ENCODE data around the gene KRTAP25-1. TPM values are rescaled to one million over a fixed set of nuclear protein-coding genes. Genes with fewer than 3 reads are reported as not detected.

KRTAP25-1 gene, protein sequence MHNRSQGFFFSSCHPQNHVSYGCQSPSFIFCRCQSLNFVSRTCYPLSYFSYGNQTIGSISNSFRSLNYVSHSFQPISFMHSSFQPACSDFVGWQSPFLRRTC
- not detected in 2 replicates for total RNA-seq

DNA sequence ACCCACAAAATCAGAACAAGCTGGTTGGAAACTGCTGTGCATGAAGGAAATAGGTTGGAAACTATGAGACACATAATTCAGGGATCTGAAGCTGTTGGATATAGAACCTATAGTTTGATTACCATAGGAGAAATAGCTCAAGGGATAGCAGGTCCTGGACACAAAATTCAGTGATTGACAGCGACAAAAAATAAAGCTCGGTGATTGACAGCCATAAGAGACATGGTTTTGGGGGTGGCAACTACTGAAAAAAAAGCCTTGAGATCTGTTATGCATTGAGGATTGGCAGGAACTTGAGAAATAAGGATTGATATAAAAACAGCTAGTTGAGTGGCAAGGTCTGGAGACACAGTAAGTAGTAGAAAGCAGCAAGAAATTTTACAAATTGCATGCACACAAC is at the start of gene KRTAP25-1:
TSS of gene KRTAP25-1 (minus strand) at position 300 of the 400 bp plus-strand sequence. CDS start at position 276, 24 bp downstream.

DNA sequence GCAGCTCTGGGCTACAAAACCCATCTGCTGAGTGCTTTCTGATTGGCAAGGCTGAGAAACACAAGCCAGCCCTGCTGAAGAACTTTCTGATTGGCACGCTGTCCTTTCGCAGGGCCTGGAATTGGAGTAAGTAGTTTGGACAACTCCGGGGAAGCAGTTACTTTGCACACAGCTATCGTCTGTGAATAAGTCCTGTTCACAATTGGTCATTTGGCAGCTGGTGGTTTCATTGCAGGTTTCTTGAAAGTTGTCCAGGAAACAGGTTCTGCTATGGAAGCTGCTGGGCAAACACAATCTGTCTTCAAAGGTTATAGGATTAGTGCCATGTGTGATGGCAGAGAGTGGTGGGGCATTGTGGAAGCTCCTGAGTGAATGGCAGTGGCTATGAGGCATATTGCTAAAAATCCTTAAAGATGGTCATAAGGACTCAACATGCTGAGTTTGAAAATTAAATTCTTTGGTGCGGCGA is 48.0 kb upstream of the KRTAP25-1 start, which contains the start of gene KRTAP27-1:
TSS of gene KRTAP27-1 (minus strand) at position 419 of the 469 bp plus-strand sequence. CDS start at position 393, 26 bp downstream.

DNA sequence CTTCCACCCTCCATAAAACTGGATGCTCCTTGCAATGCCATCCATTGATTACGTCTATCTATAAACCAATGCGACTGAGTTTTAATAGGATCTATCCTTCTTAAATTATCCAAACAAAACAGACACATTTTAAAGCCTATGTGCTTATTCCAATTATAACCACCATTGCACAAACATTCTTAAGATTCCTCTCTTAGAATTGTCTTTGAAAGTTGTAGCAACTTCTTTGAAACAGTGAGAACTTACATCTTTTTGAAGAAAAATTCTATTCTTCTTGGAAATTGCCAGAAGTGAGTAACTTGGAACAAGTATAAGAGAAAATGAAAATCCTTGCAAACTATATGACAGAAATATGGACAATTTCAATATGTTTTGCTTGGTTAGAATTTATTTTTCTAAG is 30.9 kb upstream of the KRTAP25-1 start, which contains the start of gene KRTAP26-1:
TSS of gene KRTAP26-1 (minus strand) at position 101 of the 400 bp plus-strand sequence. CDS start 280 bp downstream, outside the sequence.

DNA sequence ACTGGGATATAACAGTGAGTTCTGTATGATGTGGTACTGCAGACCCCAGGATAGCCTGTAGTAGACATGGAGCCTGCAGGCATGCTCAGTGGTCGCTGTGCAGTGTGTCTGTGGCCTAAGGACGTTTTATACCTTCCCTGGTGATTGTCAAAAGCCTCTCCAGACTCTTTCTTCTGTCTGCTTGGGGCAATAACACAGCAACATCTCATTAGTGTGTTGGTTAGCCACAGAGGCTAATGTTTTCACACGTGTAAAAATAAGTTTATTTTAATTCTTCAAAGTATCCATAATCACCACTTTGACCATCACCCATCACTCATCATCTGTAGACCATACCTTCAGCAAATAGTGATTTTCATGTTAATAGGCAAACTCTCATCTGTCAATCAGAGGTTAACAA is 6.5 kb downstream of the KRTAP25-1 start, which contains the start of gene KRTAP24-1:
TSS of gene KRTAP24-1 (minus strand) at position 101 of the 400 bp plus-strand sequence. CDS start at position 83, 18 bp downstream.

Other genes with a start within 250 kb of the KRTAP25-1 start
- not detected in 2 replicates for gene CLDN17, start 122.7 kb downstream of the KRTAP25-1 start, total RNA-seq
- gene CLDN8, start 73.4 kb downstream of the KRTAP25-1 start, total RNA-seq: not detected in 2 replicates
- gene KRTAP24-1, start 6.6 kb downstream of the KRTAP25-1 start, total RNA-seq: not detected in 2 replicates
- not detected in 2 replicates for gene KRTAP26-1, start 30.8 kb upstream of the KRTAP25-1 start, total RNA-seq
- gene KRTAP27-1, start 48.2 kb upstream of the KRTAP25-1 start, total RNA-seq: not detected in 2 replicates
- not detected in 2 replicates for gene KRTAP23-1, start 59.1 kb upstream of the KRTAP25-1 start, total RNA-seq
- not detected in 2 replicates for gene KRTAP13-2, start 82.8 kb upstream of the KRTAP25-1 start, total RNA-seq
- not detected in 2 replicates for gene KRTAP13-1, start 106.5 kb upstream of the KRTAP25-1 start, total RNA-seq
- gene KRTAP13-3, start 136.4 kb upstream of the KRTAP25-1 start, total RNA-seq: not detected in 2 replicates
- gene KRTAP13-4, start 140.7 kb upstream of the KRTAP25-1 start, total RNA-seq: not detected in 2 replicates
- not detected in 2 replicates for gene KRTAP15-1, start 150.8 kb upstream of the KRTAP25-1 start, total RNA-seq
- not detected in 2 replicates for gene KRTAP19-1, start 190.9 kb upstream of the KRTAP25-1 start, total RNA-seq
- gene KRTAP19-2, start 197.9 kb upstream of the KRTAP25-1 start, total RNA-seq: not detected in 2 replicates
- not detected in 2 replicates for gene KRTAP19-3, start 202.5 kb upstream of the KRTAP25-1 start, total RNA-seq
- gene KRTAP19-4, start 207.7 kb upstream of the KRTAP25-1 start, total RNA-seq: not detected in 2 replicates
- gene KRTAP19-5, start 212.6 kb upstream of the KRTAP25-1 start, total RNA-seq: not detected in 2 replicates

Data from cardiac ventricle fibroblast (primary cell).